GM23248 (cell line): ENCODE results near the gene BASP1. TPM values are rescaled to one million over a fixed set of nuclear protein-coding genes. Genes with fewer than 3 reads are reported as not detected.

ENCODE experiments used
- DNase-seq: peaks from one replicate; pipeline ENCODE4 v3.0.0-alpha.2; 2015
- H2AFZ ChIP-seq: fragments of 200-600 bp; sonication (generic); 2 replicates; pipeline ENCODE4 v1.6.1; 2016; ENCODE audit warnings: antibody characterized with exemption
- H3F3A ChIP-seq: fragments of 200-600 bp; sonication (generic); 2 replicates; pipeline ENCODE4 v1.6.1; 2016; ENCODE audit warnings: mild to moderate bottlenecking, antibody characterized with exemption, mixed run types; ENCODE audit not compliant: insufficient read depth
- H3K27ac ChIP-seq: fragments of 200-600 bp; sonication (generic); 2 replicates; pipeline ENCODE4 v1.5.1; 2016; ENCODE audit warnings: mild to moderate bottlenecking
- H3K27me3 ChIP-seq: fragments of 200-600 bp; sonication (generic); replicated peaks from 2 replicates; pipeline ENCODE4 v1.6.1; 2016; ENCODE audit warnings: mild to moderate bottlenecking; ENCODE audit not compliant: insufficient read depth
- H3K36me3 ChIP-seq: fragments of 200-600 bp; sonication (generic); 2 replicates; pipeline ENCODE4 v1.6.1; 2016; ENCODE audit warnings: low read depth, mild to moderate bottlenecking
- H3K4me1 ChIP-seq: fragments of 200-600 bp; sonication (generic); 2 replicates; pipeline ENCODE4 v1.6.1; 2016; ENCODE audit warnings: mild to moderate bottlenecking; ENCODE audit not compliant: insufficient read depth
- H3K4me2 ChIP-seq: fragments of 200-600 bp; sonication (generic); one replicate; pipeline ENCODE4 v1.6.1; 2016; ENCODE audit warnings: mild to moderate bottlenecking; ENCODE audit not compliant: unreplicated experiment
- H3K4me3 ChIP-seq: fragments of 200-600 bp; sonication (generic); 2 replicates; pipeline ENCODE4 v1.5.1; 2016; ENCODE audit warnings: mild to moderate bottlenecking
- H3K79me2 ChIP-seq: fragments of 200-600 bp; sonication (generic); 2 replicates; pipeline ENCODE4 v1.6.1; 2016; ENCODE audit warnings: mild to moderate bottlenecking; ENCODE audit not compliant: insufficient read depth
- H3K9ac ChIP-seq: fragments of 200-600 bp; sonication (generic); 2 replicates; pipeline ENCODE4 v1.6.1; 2016; ENCODE audit warnings: mild to moderate bottlenecking
- H3K9me2 ChIP-seq: fragments of 200-600 bp; sonication (generic); 2 replicates; pipeline ENCODE4 v1.6.1; 2016; ENCODE audit warnings: mixed run types, mild to moderate bottlenecking, moderate library complexity; ENCODE audit not compliant: insufficient read depth
- H3K9me3 ChIP-seq: fragments of 200-600 bp; sonication (generic); one replicate; pipeline ENCODE4 v1.6.1; 2017; ENCODE audit warnings: low read depth
- H4K20me1 ChIP-seq: fragments of 200-600 bp; sonication (generic); 2 replicates; pipeline ENCODE4 v1.6.0; 2016; ENCODE audit not compliant: insufficient read depth
- EZH2 ChIP-seq: fragments of 200-600 bp; sonication (generic); IDR thresholded peaks from 2 replicates; pipeline ENCODE4 v1.6.1; 2018; ENCODE audit warnings: antibody characterized with exemption, mild to moderate bottlenecking; ENCODE audit not compliant: insufficient read depth, poor library complexity, severe bottlenecking
- EZH2phosphoT487 ChIP-seq: fragments of 200-600 bp; sonication (generic); IDR thresholded peaks from 2 replicates; pipeline ENCODE4 v1.6.1; 2018; ENCODE audit warnings: antibody characterized with exemption, moderate library complexity, mild to moderate bottlenecking, low read depth; ENCODE audit not compliant: insufficient read depth
- WGBS, 2 experiments: methylation state at CpG; one replicate each; pipeline ENCODE4 v1.1.6; 2015 to 2017; ENCODE audit warnings: low lambda C conversion rate in 2 of 2, low coverage in 1 of 2; ENCODE audit errors: missing lambda C conversion rate in 2 of 2; 5-methylcytosine and 5-hydroxymethylcytosine counted together
- in situ Hi-C: fragments of 300-500 bp; cut with MboI; formaldehyde crosslinking; loops from 2 replicates; pipeline ENCODE4 v1.15.0; 2020
- polyA plus RNA-seq: library from polyadenylated mRNA; unstranded; fragments of >200 nt; fragmentation: Nextera tagmentation; extraction: Ambion mirVana; gene quantifications from 2 replicates; pipeline ENCODE4 v1.2.1, GENCODE V29; 2016
- total RNA-seq: library from RNA; depleted of rRNA; stranded (reverse); fragments of >200 nt; shearing (Covaris generic); gene quantifications from 2 replicates; pipeline ENCODE4 v1.2.3, GENCODE V29; 2014

The BASP1 gene
- total and polyA plus RNA-seq, 2 experiments from 2014 or later = 58.4 to 121 TPM

DNA sequence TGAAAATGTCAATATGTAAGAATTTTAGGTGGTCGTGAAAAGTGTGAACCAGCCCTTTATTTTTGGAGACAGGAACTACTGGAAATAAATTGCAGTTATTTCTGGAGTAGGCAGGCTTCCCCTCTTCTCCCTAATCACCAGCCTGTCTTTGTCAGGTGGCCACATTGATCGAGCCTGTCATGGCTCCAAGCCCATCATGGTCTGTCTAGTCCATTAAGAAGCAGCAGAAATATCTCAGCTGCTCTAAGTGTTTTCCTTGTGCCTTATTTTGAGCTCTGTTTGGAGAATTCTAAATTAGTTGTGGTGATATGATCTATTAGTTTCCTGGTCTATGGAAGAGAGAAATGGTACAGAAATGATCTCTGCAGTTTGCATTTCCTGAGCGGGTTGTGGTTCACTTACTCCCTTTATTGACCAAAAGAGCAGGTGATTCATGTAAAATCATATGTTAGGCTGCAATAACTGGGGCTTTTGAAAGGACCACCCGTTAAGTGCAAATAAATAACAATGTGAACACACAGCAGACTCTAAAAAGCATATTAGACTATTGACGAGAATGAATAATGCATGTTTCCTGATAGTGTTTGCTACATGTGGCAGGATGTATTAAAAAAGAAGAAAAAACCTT is 42.3 kb downstream of the BASP1 start:
- H3K4me1 ChIP-seq = peaks cover 54% of the 10 kb centered on the region
- 90 to 91% methylated on average over 5 of the region's 5 CpGs for WGBS, 2 experiments
- in situ Hi-C loops = no loop called here
- H2AFZ ChIP-seq = no peak overlapping the region
- H3K27ac ChIP-seq = no peak overlapping the region
- peaks cover 69% of the 10 kb centered on the region for H3F3A ChIP-seq
- TF ChIP-seq EZH2phosphoT487 (no peak), EZH2 (no peak)
- peaks cover 100% of the 10 kb centered on the region for H3K79me2 ChIP-seq
- no peaks in the 10 kb centered on the region for H3K9me3 ChIP-seq
- peaks cover 10% of the 10 kb centered on the region for H4K20me1 ChIP-seq
- H3K36me3 ChIP-seq = no peaks in the 10 kb centered on the region
- no peak for DNase-seq
- H3K4me3 ChIP-seq = no peak overlapping the region
- H3K9ac ChIP-seq = no peak overlapping the region
- H3K27me3 ChIP-seq = no peaks in the 10 kb centered on the region
- no peaks in the 10 kb centered on the region for H3K9me2 ChIP-seq
- H3K4me2 ChIP-seq = no peak overlapping the region

DNA sequence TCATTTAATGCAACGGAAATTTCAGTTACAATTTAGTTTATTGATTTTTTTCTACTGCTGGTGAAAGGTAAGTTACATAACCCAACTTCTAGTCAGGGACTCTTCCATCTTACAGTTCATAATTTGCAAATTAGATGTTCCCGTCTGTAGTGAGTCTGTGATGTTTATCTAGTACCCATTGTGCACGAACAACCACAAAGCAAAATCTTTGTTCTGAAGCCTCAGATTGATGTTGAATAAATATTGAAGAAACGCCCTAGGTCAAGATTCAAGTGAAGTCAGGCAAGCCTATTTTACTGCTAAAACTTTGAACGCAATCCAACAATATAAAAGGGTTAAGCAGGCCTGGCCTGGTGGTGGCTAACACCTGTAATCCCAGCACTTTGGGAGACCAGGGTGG is 43.1 kb downstream of the BASP1 start:
- no peak for DNase-seq
- no peaks in the 10 kb centered on the region for H3K27me3 ChIP-seq
- peaks cover 10% of the 10 kb centered on the region for H4K20me1 ChIP-seq
- H3K4me2 ChIP-seq = no peak overlapping the region
- TF ChIP-seq EZH2 = no peak
- TF ChIP-seq EZH2phosphoT487 = no peak
- H3K9me3 ChIP-seq = no peaks in the 10 kb centered on the region
- H3K4me3 ChIP-seq = no peak overlapping the region
- in situ Hi-C loops = no loop called here
- H3K9me2 ChIP-seq = no peaks in the 10 kb centered on the region
- H3K36me3 ChIP-seq = no peaks in the 10 kb centered on the region
- H3K27ac ChIP-seq = no peak overlapping the region
- peaks cover 47% of the 10 kb centered on the region for H3K4me1 ChIP-seq
- H3K79me2 ChIP-seq = peaks cover 100% of the 10 kb centered on the region
- peaks cover 66% of the 10 kb centered on the region for H3F3A ChIP-seq
- no peak overlapping the region for H3K9ac ChIP-seq
- 81 to 89% methylated on average over 5 of the region's 5 CpGs for WGBS, 2 experiments
- no peak overlapping the region for H2AFZ ChIP-seq

DNA sequence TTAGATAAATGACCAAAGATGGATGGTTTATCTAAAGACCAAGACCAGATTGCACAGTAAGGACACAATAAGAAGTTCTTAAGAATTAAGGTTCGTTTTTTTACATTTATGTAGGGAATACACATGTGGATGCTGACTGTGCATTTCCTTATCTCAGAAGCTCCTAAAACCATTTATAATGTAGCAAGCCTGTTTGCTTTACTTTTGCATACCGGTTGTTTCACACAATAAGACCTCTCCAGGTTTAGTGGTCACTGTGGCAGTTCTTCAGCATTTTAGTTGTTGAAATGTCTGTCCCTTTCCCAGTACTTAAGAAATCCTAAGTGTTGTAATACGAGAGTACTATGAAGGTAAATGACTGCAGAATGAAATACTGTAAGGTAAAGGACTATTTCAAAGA is 43.6 kb downstream of the BASP1 start:
- H3K4me1 ChIP-seq = peaks cover 41% of the 10 kb centered on the region
- no peak overlapping the region for H3K4me2 ChIP-seq
- H3K27ac ChIP-seq = no peak overlapping the region
- peaks cover 9% of the 10 kb centered on the region for H4K20me1 ChIP-seq
- no peak overlapping the region for H3K4me3 ChIP-seq
- no peak overlapping the region for H3K9ac ChIP-seq
- H3K79me2 ChIP-seq = peaks cover 100% of the 10 kb centered on the region
- H3K36me3 ChIP-seq = no peaks in the 10 kb centered on the region
- TF ChIP-seq EZH2 (no peak), EZH2phosphoT487 (no peak)
- H3K27me3 ChIP-seq = no peaks in the 10 kb centered on the region
- H3K9me2 ChIP-seq = no peaks in the 10 kb centered on the region
- H2AFZ ChIP-seq = no peak overlapping the region
- H3K9me3 ChIP-seq = no peaks in the 10 kb centered on the region
- H3F3A ChIP-seq = peaks cover 66% of the 10 kb centered on the region
- in situ Hi-C loops = no loop called here
- DNase-seq = no peak
- 66 to 75% methylated on average over 3 of the region's 3 CpGs for WGBS, 2 experiments

DNA sequence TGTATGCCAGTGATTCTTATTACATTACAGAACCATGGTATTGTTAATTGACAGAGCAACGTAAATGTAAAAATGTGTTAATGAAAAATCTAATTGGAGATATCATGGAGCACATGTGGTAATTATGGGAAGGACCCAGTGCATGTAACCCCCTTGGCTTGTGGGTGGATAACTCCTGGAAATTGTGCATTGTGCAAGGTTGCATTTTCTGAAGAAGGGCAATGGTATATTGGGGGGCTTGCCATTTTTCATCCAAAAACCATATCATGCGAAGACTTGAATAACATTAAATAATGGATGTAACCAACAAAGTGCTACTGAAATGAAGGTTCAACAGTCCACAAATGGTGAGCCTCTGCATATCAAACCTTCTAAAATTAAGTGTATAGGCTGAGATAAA is 47.6 kb downstream of the BASP1 start:
- H3K9me2 ChIP-seq = no peaks in the 10 kb centered on the region
- no peak overlapping the region for H3K4me2 ChIP-seq
- peaks cover 32% of the 10 kb centered on the region for H3F3A ChIP-seq
- H2AFZ ChIP-seq = no peak overlapping the region
- H3K4me1 ChIP-seq = peaks cover 12% of the 10 kb centered on the region
- H3K4me3 ChIP-seq = no peak overlapping the region
- H3K9me3 ChIP-seq = no peaks in the 10 kb centered on the region
- no peak overlapping the region for H3K27ac ChIP-seq
- H3K36me3 ChIP-seq = no peaks in the 10 kb centered on the region
- DNase-seq = no peak
- H3K9ac ChIP-seq = no peak overlapping the region
- peaks cover 17% of the 10 kb centered on the region for H4K20me1 ChIP-seq
- TF ChIP-seq EZH2phosphoT487 = no peak
- TF ChIP-seq EZH2 = no peak
- in situ Hi-C loops = no loop called here
- no peaks in the 10 kb centered on the region for H3K27me3 ChIP-seq
- 96 to 100% methylated on average over 2 of the region's 2 CpGs for WGBS, 2 experiments
- peaks cover 100% of the 10 kb centered on the region for H3K79me2 ChIP-seq

DNA sequence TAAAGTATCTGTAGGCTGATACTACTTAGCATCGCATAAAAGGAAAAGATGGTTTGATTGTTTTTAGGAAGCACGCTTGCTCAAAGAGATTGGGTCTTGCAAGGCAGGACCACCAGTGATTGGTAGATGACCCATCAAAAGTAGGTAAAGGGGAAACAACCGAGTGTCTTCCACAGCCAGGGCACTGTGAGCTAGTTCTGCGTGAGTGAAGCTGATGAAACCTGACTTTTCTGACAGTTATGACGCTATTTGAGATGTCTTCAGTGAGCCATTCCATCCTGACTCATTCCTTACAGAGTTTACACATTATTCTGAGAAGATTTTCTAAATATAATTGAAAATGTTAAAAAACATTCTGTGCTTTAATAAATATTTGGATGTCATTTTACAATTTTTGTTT is 49.7 kb downstream of the BASP1 start:
- in situ Hi-C loops = no loop called here
- H3K27ac ChIP-seq = no peak overlapping the region
- H3K4me3 ChIP-seq = no peak overlapping the region
- H3F3A ChIP-seq = peaks cover 28% of the 10 kb centered on the region; the same call in 1 of the 2 replicates
- no peak for DNase-seq
- TF ChIP-seq EZH2phosphoT487 = no peak
- no peak for TF ChIP-seq EZH2
- H3K36me3 ChIP-seq = 0 out of 2 replicates have a peak, but pooled peaks cover 7% of the 10 kb centered on the region
- peaks cover 12% of the 10 kb centered on the region for H3K4me1 ChIP-seq
- 98 to 99% methylated on average over 5 of the region's 5 CpGs for WGBS, 2 experiments
- no peak overlapping the region for H3K9ac ChIP-seq
- peaks cover 100% of the 10 kb centered on the region for H3K79me2 ChIP-seq
- no peak overlapping the region for H2AFZ ChIP-seq
- H3K9me2 ChIP-seq = no peaks in the 10 kb centered on the region
- H4K20me1 ChIP-seq = peaks cover 17% of the 10 kb centered on the region
- no peaks in the 10 kb centered on the region for H3K27me3 ChIP-seq
- no peak overlapping the region for H3K4me2 ChIP-seq
- no peaks in the 10 kb centered on the region for H3K9me3 ChIP-seq
